ENCODE measurements around the gene ACSS2.
A peak's percentile ranks its signal among the peaks of the same experiment; 100 is the strongest.
"Not testable (repeated sequence)": the region's sequence is repeated elsewhere in the genome, so short reads cannot be mapped to it uniquely, and the experiment has no call there.

Gene ACSS2

DNA sequence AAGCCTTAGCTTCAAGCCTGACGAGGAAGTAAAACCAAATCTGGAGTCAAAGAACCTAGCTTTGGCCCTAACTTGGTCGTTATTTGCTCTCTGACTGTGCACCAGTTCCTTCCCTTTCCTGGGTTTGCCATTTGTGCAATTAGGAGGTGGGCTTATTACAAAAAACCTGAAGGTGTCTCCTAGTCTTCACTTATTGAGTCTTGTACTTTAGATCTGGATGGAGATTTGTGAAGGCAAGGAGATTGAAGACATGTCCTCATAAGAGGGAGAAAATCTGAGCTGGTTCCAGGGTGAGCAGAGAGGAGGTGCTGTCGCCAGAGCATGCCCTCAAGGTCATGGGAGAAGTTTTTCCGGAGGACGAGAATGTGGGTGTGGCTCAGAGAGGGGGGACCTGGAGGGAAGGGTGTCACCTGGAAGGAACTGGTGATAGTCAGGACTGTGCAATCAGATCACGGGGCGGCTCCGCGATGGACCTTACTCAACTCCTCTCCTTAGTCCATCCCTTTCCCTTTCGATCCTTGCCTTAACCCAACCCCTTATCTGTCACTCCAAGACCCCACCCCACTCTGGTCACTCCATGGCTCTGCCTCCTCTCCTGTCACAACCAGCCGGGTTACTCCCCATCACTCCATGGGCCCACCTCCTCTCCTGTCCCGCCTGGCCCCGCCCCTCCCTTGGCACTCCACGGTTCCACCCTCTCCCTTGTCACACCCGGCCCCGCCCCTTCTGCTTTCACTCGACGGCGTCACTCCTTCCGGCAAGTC is 588 bp upstream of the ACSS2 start:
- peak; percentile 99 for DNase-seq

DNA sequence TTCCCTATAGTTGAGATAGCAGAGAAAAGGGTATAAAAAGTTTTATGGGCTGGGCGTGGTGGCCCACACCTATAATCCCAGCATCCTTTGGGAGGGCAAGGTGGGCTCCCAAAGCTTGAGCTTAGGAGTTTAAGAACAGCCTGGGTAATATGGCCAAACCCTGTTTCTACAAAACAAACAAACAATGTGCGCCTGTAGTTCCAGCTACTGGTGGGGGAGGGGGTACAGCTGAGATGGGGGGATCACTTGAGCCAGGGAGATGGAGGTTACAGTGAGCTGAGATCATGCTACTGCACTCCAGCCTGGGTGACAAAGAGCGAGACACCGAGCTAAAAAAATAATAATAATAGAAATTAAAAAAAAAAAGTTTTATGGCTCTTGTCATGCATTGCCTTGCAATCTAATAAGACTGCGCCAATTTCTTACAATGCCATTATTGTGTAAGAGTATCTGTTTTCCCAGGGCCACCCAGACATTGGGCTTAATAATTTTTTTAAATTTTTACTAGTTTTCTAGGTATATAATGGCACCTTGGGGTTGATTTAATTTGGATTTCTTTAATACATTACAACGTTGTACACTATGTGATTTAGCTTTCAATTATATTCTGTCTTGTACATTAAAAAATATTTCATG is 3.9 kb downstream of the ACSS2 start:
- no peak for DNase-seq

DNA sequence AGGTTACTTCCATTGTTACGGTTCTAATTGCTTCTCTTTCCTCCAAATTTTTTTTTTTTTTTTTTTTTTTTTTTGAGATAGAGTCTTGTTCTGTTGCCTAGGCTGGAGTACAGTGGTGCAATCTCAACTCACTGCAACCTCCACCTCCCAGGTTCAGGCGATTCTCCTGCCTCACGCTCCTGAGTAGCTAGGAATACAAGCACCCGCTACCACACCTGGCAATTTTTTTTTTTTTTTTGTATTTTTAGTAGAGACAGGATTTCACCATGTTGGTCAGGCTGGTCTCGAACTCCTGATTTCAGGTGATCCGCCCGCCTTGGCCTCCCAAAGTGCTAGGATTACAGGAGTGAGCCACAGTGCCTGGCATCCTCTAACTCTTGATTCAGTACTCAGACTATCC is 4.6 kb downstream of the ACSS2 start:
- DNase-seq: not testable (repeated sequence)

DNA sequence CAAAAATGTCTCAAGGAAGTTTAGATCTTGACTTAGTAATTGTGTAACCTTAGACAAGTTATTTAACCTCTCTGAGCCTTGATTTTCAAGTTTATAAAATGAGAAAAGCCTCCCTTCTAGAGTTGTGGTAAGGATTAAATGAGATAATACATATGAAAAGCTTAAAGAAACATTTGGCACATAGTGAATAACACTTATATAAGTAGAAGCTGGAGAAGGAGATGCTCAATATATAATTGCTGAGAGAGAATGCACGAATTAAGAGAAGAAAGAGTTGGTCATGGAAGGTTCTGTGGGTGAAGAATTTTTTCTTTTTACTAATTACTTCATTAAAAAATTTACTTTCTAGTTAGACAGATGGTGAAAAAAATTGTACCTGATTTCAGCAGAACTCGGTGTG is 5.3 kb downstream of the ACSS2 start:
- no peak for DNase-seq

DNA sequence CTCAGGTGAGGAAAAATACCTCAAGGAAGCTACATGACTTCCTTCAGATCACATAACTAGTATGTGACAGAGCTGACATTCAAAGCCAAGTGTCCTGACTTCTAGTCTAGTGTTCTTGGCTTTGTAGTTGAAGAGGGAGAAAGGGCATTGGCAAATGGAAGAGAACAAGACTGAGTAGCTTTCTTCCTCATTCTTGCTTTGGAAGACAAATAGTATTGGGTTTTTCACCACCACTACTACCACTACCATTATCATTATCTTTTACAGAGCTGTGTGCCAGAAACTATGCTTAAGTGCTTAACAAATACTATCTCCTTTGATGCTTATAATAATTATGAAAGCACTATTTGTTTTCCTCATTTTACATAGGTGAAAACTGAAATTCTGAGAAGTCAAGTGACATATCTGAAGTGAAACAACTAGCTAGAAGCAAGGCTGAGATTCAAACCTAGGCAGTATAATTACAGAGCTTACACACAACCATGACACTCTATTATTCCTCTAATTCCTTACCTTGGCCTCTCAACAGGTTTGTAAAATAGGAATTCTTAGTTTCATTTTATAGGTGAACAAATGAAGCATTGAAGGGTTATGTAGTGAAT is 6.8 kb downstream of the ACSS2 start:
- no peak for DNase-seq

DNA sequence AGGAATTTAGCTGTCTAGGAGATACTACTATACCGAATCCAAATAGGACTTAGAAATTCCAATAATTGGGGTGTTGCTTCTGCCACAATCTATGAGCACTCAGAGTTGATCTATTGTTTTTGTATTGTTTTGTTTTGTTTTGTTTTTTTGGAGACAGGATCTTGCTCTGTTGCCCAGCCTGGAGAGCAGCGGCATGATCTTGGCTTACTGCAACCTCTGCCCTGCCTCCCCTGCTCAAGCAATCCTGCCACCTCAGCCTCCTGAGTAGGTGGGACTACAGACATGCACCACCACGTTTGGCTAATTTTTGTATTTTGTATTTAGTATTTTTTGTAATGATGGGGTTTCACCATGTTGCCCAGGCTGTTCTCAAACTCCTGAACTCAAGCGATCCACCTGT is 7.4 kb downstream of the ACSS2 start:
- no peak for DNase-seq

DNA sequence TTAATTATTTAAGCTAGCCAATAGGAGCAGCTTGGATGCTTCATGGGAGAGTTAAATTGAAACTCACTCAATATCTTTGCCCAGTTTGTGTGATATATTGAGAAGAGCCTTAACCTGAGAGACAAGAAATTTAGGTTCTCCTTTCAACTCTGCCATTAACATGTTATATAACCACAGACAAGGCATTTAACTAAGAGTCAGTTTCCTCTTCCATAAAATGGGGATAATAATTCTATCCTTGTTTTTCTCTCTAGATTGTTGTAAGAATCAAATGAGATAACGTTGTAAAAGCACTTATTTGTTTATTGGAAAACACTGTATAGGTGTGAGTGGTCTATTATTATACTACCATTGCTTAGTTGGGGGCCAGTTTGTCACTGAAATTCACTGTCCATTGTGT is 7.8 kb downstream of the ACSS2 start:
- DNase-seq: no peak

DNA sequence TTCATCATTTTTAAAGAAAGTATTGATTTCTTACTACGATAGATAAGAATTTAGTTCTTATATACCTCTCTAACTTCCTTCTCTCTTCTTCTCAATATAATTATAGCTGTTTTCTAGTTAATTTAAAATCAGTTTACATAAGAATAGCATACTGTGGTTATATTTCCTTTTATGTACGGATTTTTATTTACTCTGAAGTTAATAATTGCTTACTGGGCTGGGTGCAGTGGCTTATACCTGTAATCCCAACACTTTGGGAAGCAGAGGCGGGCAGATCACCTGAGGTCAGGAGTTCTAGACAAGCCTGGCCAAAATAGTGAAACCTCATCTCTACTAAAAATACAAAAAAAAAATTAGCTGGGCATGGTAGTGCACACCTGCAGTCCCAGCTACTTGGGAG is 9.7 kb downstream of the ACSS2 start:
- DNase-seq: peak; percentile 43

DNA sequence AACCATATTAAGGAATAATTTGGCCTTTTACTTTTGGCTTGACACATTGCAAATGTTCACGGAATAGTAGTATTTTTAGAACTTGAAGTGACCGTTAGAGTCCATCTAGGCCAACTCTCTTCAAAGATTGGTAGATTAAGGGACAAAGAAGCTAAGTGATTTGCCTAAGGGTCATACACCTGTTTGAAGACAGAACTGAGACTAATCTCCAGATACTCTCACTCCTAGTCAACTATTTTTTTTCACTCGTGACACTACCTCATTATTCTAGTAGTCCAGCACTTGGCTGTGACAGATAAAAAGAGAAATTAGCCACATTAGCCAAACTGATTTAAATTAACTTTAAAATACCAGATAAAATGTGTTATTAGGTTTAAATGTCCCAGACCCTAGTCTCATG is 10.6 kb downstream of the ACSS2 start:
- no peak for DNase-seq

DNA sequence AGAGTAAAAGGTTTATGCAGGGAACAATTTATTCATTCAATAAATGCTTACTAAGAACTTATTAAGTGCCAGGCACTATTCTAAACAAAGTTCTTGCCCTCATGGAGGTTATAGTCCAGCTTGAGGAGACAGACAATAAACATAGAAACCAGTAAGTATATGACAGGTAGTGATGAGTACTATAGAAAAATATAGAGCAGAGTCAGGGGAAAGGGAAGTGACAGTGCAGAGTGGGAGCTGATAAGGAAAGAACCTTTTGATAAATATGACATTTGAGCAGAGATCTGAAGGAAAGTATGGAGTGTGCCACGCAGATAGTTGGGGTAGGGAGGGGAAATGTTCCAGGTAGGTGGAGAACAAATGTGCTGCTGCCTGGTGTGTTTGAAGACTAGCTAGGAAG is 12.1 kb downstream of the ACSS2 start:
- no peak for DNase-seq

DNA sequence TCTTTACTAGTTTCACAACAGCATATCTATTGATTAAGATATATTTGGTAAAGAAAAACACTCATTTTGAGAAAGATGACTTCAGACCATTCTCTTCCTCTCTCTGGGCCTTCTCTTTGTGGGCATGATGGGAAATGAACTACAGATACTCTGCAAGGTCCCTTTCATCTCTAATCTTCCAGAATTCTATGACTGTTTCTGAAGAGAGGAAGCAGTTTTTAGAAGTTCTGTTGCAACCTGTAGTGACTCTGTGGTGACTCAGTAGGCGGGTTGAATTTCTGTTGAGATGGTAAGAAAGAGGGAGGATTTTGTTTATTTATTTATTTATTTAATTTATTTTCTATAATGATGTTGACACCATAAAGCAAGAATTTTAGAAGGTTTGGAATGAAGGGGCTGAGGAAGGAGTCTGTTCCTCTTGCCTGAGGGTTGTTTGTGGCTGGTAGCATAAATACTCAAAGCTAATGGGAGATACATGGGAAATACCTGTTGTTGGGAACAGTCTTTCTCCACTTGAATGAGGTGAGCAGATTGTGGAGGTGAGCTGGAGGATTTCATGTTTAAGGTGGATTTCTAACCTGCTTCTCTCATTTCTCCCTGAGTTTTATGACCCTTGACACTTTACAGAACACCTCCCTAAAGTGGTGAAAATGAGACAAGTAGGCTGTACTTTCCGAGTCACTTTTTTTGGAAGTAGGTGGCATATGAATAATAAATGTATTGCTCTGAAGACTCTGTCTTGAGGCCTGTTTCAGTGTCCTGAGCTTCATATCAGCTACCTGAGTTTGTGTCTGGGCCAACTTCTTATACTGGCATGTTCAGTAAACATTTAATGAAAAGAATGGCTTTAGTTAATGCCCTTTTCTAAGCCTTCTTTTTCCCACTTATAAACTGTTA is 15.0 kb downstream of the ACSS2 start:
- DNase-seq: no peak

DNA sequence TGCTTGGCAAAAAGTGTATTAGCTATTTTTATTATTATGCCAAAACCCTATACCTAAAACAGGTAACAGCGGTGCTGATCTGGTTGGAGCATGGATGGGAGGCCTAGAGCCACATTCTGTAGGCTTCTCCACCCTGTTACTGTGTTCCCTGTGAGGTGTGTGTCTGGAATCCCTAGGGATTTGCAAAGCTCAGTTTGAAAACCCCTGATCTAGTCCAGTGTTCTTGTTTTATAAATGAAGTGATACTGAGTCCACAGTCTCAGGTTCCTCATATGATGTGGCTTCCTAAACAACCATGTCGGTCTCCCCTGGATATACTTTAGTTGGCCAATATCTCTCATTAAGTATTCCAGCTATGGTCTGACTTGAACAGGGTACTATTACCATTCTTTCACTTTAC is 16.3 kb downstream of the ACSS2 start:
- no peak for DNase-seq

DNA sequence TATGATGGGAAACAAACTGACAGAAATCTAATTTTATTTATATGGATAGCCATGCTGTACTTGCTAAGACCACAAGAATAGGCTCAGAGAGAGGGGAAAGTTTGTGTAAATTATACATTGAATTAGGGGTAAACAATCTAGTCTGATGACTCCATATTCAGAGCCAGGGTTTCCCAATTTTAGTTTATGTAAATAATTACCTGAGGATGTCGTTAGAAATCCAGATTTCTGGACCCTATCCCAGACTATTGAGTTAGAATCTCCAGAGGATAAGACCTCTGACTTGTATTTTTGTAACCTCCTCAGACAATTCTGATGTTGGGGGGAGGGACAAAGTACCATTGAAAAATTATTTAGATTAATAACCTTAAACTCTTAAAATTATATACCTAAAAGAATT is 18.3 kb downstream of the ACSS2 start:
- DNase-seq: no peak

DNA sequence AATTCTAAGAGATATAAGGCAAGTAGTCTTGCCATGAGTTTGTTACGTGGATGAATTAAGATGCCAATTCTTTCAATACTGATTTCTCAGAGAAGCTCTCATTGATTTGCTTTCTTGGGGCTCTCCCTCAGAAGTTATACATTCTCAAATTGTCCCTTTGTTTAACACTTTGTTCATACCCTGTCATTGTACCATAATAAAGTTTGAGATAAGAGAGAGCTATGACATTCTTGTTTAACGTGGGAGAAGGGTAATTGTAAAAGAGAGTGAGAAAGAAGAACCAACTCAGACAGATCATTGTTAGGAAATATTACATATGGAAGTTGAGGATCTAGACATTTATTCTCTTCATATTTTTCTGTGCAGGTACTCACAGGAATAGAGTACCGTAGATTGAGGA is 19.1 kb downstream of the ACSS2 start:
- no peak for DNase-seq

DNA sequence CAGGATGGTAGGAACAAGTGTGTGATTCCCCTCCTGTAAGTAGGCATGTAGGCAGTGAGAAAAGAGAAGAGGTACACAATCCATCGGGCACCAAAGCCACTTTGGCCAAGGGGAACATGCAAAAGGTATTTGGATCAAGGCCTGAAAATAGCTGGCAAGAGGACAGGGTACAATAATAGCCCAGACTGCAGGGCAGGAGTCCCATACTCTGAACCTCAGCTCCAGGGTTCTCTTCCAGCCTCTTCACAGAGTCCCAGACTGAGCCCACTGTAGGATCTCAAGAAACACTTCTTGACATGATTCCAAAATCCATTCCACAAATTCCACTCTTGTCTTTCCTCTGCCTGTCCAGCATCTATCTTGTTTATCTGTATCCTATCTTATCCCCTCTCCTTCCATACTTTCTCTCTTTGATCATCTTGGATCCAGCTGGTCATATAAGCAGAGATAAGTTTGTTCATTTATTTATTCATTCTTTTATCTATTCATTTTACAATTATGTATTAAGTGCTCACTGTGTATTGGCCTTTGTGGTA is 19.7 kb downstream of the ACSS2 start:
- DNase-seq: no peak

DNA sequence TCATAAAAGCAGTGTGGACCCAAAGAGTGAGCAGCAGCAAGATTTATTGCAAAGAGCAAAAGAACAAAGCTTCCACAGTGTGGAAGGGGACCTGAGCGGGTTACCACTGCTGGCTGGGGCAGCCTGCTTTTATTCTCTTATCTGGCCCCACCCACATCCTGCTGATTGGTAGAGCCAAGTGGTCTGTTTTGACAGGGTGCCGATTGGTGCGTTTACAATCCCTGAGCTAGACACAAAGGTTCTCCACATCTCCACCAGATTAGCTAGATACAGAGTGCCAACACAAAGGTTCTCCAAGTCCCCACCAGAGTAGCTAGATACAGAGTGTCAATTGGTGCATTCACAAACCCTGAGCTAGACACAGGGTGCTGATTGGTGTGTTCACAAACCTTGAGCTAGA is 21.7 kb downstream of the ACSS2 start:
- not testable (repeated sequence) for DNase-seq

DNA sequence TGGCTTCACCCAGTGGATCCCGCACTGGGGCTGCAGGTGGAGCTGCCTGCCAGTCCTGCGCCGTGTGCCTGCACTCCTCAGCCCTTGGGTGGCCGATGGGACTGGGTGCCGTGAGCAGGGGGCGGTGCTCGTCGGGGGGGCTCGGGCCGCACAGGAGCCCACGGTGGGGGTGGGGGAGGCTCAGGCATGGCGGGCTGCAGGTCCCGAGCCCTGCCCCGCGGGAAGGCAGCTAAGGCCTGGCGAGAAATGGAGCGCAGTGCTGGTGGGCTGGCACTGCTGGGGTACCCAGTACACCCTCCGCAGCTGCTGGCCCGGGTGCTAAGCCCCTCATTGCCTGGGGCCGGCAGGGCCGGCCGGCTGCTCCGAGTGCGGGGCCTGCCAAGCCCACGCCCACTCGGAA is 22.3 kb downstream of the ACSS2 start:
- not testable (repeated sequence) for DNase-seq

DNA sequence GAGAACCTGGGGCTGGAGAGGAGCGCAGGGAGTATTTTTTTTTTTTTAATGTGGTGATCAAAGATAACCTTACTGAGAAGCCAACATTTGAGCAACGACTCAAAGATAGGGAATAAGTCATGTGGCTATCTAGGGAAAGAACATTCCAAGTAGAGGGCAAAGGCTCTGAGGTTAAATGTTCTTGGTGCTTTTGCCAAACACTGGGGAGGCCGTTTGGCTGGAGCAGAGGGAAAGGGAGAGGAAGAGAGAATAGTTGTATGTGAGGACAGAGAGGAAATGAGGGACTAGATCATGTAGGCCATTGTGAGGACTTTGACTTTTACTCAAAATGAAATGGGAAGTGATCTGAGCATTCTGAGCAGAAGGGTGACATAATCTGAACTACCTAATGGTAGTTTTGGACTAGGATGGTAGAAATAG is 27.8 kb downstream of the ACSS2 start:
- no peak for DNase-seq

DNA sequence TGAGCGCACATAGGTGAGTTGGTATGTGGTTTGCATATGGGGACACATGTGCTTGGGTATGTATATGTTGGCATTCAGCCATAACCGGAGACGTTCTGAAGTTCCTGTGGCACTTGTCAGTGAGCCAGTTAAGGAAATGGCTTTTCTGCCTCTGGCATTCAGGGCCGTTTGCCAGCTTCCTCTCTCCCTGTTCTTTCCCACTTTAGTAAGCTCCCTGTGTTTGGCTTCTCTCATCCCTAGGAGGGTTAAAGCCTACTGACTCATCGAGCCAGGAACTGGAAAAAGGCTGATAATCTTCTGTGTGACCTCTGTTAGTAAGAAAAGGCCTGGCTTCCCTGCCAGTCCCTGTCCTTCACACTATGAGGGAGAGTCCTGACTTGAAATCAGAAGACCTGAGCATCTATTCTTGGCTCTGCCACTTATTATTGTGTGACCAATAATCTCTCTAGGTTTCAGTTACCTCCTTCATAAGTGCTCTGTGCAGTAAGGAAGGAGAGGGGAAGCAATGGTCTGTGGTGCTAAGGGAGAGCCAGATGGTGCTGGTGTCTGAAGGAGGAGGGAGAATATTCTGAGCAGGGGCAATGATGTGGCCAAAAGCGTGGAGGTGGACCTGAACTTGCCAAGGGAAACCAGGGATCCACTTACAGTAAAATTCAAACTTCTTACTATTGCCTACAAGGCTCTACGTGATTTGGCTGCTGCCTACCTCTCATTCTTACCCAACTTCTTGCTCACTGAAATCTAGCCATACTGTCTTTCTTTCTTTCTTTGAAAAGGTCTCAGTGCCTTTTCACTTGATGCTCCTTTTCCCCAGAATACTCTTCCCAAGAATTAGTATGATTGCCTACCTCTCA is 31.4 kb downstream of the ACSS2 start:
- DNase-seq: peak; percentile 81

DNA sequence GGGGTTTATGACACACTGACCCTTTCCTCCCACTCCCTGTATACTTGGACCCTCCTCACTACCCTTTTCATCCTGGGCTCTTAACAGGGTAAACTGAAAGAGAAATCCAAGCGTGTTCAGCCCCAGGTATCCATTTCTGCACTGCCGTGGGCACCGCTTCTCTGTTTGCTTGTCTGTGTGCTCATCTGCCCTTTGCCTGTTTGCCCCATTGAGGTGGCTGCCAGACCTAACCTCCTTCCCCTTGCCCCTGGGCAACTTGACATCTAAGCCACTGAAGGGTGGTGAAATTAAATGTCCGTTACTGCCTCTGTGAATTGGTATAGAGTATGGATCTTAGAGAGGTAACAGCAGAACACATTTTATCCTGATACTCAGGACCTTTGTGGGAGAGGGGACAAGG is 38.7 kb downstream of the ACSS2 start:
- no peak for DNase-seq

DNA sequence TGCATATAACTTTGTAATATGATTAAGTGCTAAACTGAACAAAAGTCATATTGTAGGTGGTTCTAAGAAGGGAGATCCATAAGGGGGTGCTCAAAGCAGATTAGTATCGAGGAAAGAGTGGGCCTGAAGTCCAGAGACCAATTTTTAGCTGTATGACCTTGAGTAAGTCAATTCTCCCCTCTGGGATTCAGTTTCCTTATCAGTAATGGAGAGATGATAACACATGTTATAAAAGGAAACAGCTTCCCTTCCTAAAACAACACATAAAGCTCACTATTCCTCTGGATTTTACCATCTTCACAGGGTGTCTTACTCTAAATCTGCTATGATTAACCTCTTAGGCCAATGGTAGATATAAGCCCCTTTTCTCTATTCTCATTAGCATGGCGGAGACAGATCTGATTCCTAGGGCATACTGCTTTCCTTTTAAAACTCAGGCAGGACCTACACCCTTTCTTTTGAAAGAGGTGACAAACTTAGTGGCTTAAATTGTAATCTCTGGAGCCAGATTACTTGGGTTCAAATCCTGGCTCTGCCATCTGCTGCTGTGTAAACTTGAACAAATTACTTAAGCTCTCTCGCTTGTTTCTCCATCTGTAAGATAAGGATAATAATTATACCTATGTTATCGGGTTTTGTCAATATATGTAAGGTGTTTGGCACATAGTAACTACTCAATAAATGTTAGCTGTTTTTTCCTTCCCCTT is 39.5 kb downstream of the ACSS2 start:
- no peak for DNase-seq

All from DMS53 (cell line).